ENCODE results near the gene TTC34. TPM values are rescaled to one million over a fixed set of nuclear protein-coding genes. Genes with fewer than 3 reads are reported as not detected.

Gene TTC34
- polyA plus RNA-seq, 3 donors: 0.03 to 1.00 TPM; not detected in 1

DNA sequence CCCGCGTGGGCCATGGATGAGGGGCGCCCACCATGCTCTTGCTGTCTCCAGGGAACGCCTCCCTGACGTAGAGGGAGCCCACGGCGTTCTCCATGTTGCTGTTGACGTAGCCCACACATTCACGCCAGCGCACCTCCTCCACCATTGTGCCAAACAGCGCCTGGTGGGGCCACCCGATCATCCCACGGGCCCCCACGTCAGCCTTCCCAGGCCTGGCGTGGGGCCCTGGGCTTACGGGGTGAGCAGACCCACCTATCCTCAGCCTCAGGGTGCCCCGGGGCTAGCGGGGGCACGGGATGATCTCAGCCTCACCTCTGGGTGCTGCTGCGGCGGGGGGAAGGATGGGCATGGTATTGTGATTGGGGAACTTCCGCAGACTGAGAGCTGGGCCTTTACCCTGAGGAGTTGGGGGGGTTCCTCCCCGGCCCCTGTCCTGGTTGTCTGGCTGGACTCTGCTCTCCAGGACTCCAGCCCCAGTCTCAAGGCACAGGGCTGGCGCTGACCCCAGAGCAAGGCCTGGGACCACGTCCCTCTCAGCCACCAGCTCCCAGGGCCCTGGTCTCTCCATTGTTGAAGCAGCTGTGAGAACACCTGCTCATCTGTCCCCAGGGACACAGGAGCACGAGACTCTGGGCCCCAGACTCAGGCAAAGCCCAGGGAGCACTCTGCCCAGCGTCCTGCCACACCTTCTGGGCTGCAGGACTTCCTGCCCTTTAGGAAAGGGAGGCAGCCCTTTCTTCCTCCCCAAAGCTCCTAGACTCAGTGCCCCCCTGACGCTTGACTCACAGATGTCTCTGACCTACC lies 204.8 kb downstream of the TTC34 start:
- 90% methylated on average over 23 of the region's 28 CpGs for WGBS (ENCODE audit: insufficient coverage)

More for the DNA sequence above, 204.8 kb downstream of the TTC34 start:
- Histone ChIP-seq H2AFZ (ENCODE audit: insufficient read depth, low read depth, low read length, poor library complexity, severe bottlenecking) (no peak overlapping the region), H3K36me3 (replicated peaks in 1 of 2; ENCODE audit: control insufficient read depth in 1 of 2, insufficient read depth in 2 of 2, low read length in 2 of 2) (no peaks in the 10 kb centered on the region), H3K9ac (ENCODE audit: insufficient read depth, low read length, poor library complexity, severe bottlenecking) (no peak overlapping the region), H3K27ac (ENCODE audit: low read depth in 1 of 2, low read length in 2 of 2) (no peak overlapping the region), H3K4me3 (replicated peaks in 1 of 3; ENCODE audit: low read depth in 2 of 3, low read length in 3 of 3) (no peak overlapping the region), H3K9me3 (replicated peaks in 1 of 2; ENCODE audit: control insufficient read depth in 1 of 2, insufficient read depth in 1 of 2, low read length in 2 of 2) (no peaks in the 10 kb centered on the region), H3K4me2 (replicated peaks; ENCODE audit: extremely low read depth, low read length, poor library complexity, severe bottlenecking) (no peak overlapping the region), H4K20me1 (ENCODE audit: insufficient read depth, low read length) (no peaks in the 10 kb centered on the region), H3K27me3 (ENCODE audit: control insufficient read depth in 2 of 2, insufficient read depth in 2 of 2, low read length in 2 of 2) (no peaks in the 10 kb centered on the region), H3K79me2 (ENCODE audit: insufficient read depth, low read length) (no peaks in the 10 kb centered on the region), H3K4me1 (ENCODE audit: control insufficient read depth in 1 of 2, insufficient read depth in 2 of 2, low read length in 2 of 2) (peaks cover 4 to 9% of the 10 kb centered on the region in 2 donors)
- no peak for DNase-seq
- H3K4me3 Mint-ChIP-seq: no peak overlapping the region
- H3K36me3 Mint-ChIP-seq: no peaks in the 10 kb centered on the region
- H3K27me3 Mint-ChIP-seq (ENCODE audit: low read depth in 3 of 3): peaks cover 6 to 30% (median 9%) of the 10 kb centered on the region in 3 donors
- intact Hi-C loops (cut with micrococcal nuclease): no loop called here
- peaks cover 0 to 14% (median 3%) of the 10 kb centered on the region in 7 donors for H3K9me3 Mint-ChIP-seq
- TF ChIP-seq CTCF (IDR thresholded peaks at IDR 0.05): no peak
- H3K27ac Mint-ChIP-seq: no peak overlapping the region
- H3K4me1 Mint-ChIP-seq: peaks cover 5% of the 10 kb centered on the region
